Stimulated activated CD4-positive, alpha-beta T cell treated with anti-CD3 and anti-CD28 coated beads, Interleukin-15, amount 100 ng/mL, for 1 hour (primary cell): Measurements from ENCODE around the gene KDSR.

ENCODE experiments used
- DNase-seq, 2 donors: peaks; one replicate each; pipeline ENCODE4 v3.0.0-alpha.2; 2020; ENCODE audit warnings: low read depth in 1 of 2, low spot score in 1 of 2

Gene KDSR

GRCh38 chr18:63322206-63322605, 44.8 kb downstream of the KDSR start:
- no peak for DNase-seq

- DNase-seq: no peak
Observed at GRCh38 chr18:63321291-63321690, 45.7 kb downstream of the KDSR start.

GRCh38 chr18:63320975-63321265, 46.1 kb downstream of the KDSR start:
- peak in 1 of 2 donors; percentile 19 for DNase-seq

- DNase-seq: peak; percentile 72 to 77
Observed at GRCh38 chr18:63320123-63320974, 46.7 kb downstream of the KDSR start.

- peak; percentile 14 to 36 for DNase-seq
Observed at GRCh38 chr18:63319383-63320122, 47.5 kb downstream of the KDSR start, which contains the start of gene BCL2. Gene BCL2 (minus strand): TSS chr18:63319769.

GRCh38 chr18:63318889-63319382, 48.1 kb downstream of the KDSR start:
- no peak for DNase-seq

- peak; percentile 71 to 74 for DNase-seq
Observed at GRCh38 chr18:63317982-63318888, 48.8 kb downstream of the KDSR start.

GRCh38 chr18:63317556-63317946, 49.5 kb downstream of the KDSR start:
- DNase-seq: no peak

GRCh38 chr18:63316612-63317555, 50.1 kb downstream of the KDSR start:
- DNase-seq: no peak

GRCh38 chr18:63315876-63316275, 51.1 kb downstream of the KDSR start:
- DNase-seq: no peak

- no peak for DNase-seq
Observed at GRCh38 chr18:63315131-63315662, 51.8 kb downstream of the KDSR start.

- no peak for DNase-seq
Observed at GRCh38 chr18:63314062-63314790, 52.8 kb downstream of the KDSR start.

GRCh38 chr18:63313396-63313917, 53.5 kb downstream of the KDSR start:
- DNase-seq: no peak

- no peak for DNase-seq
Observed at GRCh38 chr18:63312737-63313395, 54.1 kb downstream of the KDSR start.

GRCh38 chr18:63312019-63312409, 55.0 kb downstream of the KDSR start:
- no peak for DNase-seq

- no peak for DNase-seq
Observed at GRCh38 chr18:63311118-63312018, 55.6 kb downstream of the KDSR start.

- DNase-seq: no peak
Observed at GRCh38 chr18:63309422-63309821, 57.6 kb downstream of the KDSR start.
